HG02798 (cell line): ENCODE measurements around the gene EXOC3L1.

Source experiments
- ATAC-seq: cut with Tn5 transposase; IDR thresholded peaks from one replicate; pipeline ENCODE4 v1.9.1; 2021; ENCODE audit warnings: mild to moderate bottlenecking; ENCODE audit not compliant: unreplicated experiment, poor library complexity

EXOC3L1 gene, protein sequence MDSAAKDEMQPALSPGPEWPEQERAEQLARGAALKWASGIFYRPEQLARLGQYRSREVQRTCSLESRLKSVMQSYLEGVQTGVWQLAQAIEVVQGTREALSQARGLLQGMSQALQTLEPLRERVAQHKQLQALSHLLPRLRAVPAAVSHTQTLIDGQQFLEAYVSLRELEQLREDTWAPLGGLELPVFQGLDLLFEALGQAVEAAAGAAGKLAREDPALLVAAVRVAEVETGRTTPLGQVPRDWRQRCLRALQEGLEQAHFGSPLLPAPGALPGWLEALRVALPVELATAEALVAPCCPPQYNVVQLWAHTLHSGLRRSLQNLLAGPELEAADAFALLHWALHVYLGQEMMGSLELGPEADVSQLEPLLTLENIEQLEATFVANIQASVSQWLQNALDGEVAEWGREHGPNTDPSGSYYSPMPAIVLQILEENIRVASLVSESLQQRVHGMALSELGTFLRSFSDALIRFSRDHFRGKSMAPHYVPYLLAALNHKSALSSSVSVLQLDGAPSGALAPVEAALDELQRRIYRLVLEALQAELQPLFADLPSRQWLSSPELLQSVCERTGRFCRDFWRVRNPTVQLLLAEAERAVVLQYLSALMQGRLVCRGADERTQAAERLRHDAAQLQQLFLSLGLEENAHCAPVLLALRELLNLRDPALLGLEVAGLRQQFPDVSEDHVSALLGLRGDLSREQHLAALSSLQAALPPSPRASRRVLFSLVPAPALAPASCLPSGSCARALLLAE

GRCh38 chr16:67190041-67190440 lies at the start of gene EXOC3L1:
TSS of gene EXOC3L1 (minus strand) at chr16:67190136. CDS start at chr16:67189676, 460 bp downstream.
- ATAC-seq, result no peak

GRCh38 chr16:67238806-67239470 lies 49.0 kb upstream of the EXOC3L1 start:
- no peak for ATAC-seq

DNA sequence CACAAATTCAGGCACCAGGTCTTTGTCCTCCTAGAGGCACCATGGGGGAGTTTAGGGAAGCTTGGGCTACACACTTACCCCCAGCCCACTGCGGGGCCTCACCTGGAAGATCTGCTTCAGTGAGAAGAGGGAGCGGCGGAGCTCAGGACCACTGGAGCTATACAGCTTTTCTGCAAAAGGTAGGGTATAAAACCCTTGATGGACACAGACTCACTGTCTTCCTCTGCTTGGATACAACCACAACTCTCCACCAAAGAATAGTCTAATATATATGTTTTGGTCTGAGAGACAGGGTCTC lies 48.3 kb upstream of the EXOC3L1 start:
- no peak for ATAC-seq

DNA sequence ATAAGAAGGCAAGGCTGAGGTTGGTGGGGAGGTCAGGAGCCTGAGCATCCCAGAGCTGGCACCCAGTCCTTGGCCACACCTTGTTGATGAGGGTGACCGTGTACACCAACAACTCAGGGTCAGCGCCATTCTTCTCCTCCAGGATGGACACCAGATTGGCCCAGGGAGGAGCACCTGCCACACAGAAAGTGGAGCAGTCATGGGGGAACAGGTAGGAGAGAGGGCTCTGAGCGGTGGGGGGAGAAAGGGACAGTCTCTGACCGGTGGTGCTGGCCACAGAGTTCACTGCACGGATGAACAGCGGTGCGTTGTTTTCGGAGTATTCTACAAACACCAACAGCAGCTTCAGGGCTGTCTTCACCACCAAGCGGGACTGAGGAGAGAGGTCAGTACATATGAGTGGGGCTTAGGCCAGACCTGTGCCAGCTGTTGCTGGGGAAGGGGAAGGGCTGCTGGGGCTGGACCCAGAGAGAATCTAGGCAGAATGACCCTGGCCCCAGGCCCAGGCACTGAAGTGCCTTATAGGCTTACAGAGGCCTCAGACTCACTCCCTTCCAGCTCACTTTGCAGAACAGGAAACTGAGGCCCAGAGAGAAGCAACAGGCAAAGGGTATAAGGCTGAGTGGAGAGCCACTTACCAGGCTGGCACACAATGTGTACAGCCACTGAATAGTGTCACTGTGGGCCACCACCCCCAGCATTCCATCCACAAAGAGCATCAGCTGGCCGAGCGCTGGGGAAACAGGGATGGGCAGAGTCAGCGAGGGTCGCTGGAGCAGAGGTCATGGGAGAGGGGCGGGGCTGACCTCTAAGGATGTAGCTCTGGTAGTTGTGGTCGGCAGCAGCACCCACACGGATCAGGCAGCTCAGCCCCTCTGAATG lies 47.7 kb upstream of the EXOC3L1 start:
- ATAC-seq, result no peak

DNA sequence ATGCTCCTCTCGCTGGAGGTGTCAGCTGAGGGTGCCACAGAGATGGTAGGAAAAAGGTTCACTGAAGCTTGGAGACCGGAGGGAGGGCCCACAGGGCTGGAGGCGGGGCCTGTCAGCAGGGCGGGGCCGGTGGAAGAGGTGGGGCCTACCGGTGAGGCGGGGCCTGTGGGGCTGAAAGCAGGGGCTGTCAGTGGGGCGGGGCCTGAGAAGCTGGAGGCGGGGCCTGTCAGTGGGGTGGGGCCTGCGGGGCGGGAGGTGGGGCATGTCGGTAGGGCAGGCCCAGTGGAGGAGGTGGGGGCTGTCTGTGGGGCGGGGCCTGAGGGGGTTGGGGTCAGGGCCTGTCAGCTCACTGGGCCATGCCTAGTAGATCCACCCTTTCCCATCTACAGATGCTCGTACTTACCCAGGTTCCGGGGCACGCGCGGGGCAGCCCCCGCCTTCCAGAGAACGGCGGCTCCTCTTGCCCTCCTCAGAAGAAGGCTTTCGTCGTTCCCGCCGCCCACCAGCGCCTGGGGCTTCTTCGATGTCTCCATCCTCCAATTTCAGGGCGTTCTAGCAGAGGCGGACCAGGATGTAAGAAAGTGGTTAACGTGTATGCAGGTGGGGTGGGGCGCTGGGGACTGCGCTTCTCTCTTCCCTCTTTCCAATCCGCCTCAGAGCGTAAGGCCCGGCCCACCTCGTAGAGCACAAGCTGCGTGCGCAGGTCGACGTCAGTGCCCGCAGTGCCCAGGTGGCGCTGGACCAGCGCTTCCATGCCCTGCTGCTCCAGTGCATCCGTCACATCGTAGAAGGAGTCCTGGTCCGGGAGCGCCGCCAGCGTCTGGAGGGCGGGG lies 46.8 kb upstream of the EXOC3L1 start:
- ATAC-seq, result no peak

- no peak for ATAC-seq
Measured at GRCh38 chr16:67235816-67236562, 46.1 kb upstream of the EXOC3L1 start.

- no peak for ATAC-seq
Measured at GRCh38 chr16:67234180-67234597, 44.3 kb upstream of the EXOC3L1 start.

DNA sequence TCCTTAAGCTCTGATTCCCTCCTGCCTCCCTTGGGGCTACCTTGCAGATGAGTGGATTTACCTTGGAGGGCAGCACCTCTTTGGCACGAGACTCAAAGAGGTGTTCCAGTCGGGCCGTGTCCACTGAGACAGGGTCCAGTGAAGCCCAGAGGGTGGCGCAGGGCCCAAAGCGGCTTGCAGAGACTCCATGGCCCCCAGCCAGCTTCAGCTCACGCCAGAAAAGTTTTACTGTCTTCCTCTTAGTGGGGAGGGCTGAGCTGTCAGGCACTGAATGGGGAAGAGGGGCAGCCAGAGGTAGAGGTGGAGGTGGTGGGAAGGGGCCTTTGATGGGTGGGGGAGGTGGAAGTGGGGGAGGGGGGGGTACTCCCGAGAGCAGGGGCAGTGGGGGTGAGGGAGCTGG lies 43.7 kb upstream of the EXOC3L1 start:
- no peak for ATAC-seq

DNA sequence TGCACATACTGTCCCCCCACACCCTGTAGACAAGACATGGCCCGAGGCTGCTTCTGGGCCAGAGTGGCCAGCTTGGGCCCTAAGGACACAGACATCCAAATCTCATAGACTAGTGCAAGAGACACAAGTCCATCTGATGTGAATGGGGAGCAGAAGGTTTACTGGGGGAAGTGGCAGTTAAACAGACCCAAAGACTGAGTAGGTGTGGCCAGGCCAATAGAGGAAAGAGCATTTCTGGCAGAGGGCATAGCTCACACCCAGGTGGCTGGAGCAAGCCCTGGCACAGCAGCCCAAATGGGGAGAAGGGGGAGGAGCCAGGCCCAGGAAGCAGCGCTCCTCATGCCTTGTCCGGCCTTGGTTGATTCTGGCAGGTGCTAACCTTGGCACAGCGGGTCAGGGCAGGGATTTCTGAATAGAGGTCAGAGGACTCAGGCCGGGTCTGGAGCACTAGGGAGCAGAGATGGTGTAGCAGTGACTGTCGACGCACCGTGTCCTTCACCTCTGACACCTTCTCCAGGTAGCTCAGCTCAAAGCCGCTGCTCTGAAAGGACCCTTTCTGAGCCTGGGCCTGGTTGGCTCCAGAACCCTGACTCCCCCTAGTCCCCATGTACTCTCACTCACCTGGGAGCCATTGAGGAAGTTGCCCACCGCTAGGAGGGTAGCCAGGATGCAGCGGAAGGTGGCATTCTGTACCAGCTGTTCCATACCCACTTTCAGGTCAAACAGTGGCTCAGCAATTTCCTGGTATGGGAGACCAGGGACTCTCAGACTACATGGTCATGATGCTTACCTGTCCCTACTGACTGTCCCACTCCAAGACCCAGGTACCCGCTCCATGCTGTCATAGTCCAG lies 41.1 kb upstream of the EXOC3L1 start:
- ATAC-seq, result no peak

DNA sequence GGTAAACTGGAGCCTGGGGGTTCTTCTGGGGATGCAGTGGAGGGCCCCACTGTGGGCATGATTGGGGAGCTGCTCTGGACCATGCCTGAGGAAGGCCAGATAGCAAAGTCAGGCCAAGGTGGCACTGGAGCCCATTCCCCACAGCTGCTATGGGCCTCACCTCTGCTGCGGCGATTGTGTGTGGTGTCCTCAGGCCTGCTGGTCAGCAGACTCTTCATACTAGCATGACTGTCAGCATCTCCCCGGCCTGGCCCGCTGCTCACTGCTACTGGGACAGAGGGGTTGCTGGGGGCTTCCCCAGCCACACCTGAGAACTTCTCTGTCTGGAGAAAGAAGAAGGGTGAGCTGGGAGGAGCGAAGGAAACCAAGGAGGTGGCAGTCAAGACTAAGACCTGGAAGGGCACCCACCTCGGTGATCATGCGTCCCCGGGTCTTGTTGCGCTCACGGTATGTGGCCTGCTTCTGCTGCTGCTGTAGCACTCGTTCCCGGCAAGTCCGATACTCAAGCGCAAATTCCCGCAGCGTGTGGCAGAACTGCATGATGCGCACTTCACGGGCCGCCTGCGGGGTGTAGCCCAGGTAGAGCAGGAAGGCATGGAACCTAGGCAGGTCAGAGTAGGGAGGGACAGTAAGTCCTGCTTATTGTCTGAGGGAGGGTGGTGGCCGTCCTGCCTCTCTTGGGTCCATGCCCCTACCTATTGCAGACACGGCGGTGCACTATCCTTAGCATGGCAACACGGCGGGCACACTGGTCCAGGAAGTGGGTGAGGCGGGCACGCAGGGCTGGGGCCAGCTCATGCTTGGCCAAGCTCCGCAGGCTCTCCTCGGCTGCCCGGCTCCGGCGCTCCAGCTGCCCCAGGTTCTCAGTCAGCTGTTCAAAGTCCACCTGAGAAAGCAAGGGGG lies 40.2 kb upstream of the EXOC3L1 start:
- ATAC-seq, result no peak

- ATAC-seq, result no peak
Measured at GRCh38 chr16:67228905-67229304, 39.0 kb upstream of the EXOC3L1 start.

GRCh38 chr16:67228034-67228785 lies 38.3 kb upstream of the EXOC3L1 start:
- no peak for ATAC-seq

DNA sequence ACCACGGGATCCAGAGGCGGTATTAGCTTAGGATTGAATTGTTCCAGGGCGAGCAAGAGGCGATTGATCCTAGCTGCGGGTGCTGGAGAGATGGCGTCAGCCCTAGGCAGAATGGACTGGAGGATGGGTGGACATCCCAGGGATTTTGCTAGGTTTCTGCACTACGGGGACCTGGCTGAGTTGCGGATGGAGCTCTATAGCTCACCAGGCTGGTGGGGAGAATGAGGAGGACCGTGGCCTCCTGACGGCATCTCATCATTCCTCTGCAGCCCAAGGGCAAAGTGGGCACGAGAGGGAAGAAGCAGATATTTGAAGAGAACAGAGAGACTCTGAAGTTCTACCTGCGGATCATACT lies 37.6 kb upstream of the EXOC3L1 start:
- no peak for ATAC-seq

DNA sequence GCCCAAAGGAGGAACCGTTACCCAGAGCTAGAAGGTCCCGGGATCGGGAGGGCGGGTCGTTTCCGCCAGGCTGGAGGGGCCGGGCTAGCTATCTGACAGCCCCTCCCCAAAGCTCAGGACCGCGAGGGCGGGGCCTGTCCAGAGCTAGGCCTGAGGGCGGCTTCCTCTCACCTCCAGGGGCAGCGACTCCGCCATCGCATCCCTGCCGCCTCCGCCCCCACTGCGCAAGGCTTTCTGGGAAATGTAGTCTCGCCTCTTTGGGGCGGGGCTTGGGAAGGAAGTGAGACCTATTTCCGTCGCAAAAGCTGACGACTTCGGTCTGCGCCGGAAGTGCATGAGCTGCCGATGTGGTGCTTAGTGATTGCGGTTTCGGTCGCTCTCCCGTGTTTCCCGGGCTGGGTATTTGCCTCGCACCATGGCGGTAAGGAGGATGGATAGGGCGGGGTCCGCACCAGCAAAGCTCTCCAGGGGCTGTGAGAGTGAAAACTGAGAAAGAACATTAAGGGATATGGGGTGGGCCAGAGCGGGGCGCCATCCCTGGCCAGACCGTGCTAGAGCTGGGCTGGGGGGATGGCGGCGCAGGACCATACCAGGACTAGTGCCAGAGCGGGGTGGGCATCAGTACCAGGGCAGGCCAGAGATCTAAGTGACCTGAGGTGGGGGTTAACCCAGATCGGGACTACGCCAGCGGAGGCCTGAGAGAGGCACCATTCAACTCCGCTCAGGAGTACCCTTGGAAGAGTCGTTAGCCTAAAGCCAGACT lies 37.0 kb upstream of the EXOC3L1 start, which contains the start of gene TMEM208:
Gene TMEM208, plus strand, starts transcription at position 327 of the 763 bp plus-strand sequence. Its CDS starts 89 bp downstream, at position 416.
- ATAC-seq, result peak; percentile 96

DNA sequence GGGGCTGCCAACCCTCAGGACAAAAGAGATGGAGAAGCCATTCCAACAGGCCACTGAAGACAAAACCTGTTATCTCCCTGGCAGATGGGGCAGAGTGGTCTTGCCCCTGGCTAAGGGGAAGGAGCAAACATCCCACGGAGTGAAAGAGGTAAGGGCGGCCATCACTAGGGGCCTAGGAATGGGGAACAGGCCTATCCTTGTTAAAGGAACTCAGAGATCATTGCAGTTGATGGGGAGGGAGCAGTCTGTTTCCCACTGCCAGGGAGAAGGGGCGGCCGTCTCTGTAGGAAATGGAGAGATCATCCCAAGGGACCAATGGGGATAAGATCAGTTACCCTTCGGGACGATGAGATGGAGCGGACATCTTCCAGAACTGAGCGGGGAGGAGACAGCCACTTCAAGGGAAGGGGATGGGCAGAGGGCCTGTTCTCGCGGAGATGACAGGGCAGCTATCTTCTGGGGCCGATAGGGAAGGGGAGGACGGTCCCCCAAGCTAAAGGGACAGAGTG lies 36.4 kb upstream of the EXOC3L1 start:
- no peak for ATAC-seq
